GM19238 (cell line): Measurements from ENCODE around the gene POF1B.
"Not testable (repeated sequence)": the region's sequence is repeated elsewhere in the genome, so short reads cannot be mapped to it uniquely, and the experiment has no call there.

Experiments
- DNase-seq: peaks from one replicate; pipeline ENCODE4 v3.0.0; 2011; ENCODE audit warnings: low spot score; ENCODE audit not compliant: insufficient read length

The POF1B gene, protein sequence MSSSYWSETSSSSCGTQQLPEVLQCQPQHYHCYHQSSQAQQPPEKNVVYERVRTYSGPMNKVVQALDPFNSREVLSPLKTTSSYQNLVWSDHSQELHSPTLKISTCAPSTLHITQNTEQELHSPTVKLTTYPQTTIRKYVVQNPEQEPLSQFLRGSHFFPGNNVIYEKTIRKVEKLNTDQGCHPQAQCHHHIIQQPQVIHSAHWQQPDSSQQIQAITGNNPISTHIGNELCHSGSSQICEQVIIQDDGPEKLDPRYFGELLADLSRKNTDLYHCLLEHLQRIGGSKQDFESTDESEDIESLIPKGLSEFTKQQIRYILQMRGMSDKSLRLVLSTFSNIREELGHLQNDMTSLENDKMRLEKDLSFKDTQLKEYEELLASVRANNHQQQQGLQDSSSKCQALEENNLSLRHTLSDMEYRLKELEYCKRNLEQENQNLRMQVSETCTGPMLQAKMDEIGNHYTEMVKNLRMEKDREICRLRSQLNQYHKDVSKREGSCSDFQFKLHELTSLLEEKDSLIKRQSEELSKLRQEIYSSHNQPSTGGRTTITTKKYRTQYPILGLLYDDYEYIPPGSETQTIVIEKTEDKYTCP

DNA sequence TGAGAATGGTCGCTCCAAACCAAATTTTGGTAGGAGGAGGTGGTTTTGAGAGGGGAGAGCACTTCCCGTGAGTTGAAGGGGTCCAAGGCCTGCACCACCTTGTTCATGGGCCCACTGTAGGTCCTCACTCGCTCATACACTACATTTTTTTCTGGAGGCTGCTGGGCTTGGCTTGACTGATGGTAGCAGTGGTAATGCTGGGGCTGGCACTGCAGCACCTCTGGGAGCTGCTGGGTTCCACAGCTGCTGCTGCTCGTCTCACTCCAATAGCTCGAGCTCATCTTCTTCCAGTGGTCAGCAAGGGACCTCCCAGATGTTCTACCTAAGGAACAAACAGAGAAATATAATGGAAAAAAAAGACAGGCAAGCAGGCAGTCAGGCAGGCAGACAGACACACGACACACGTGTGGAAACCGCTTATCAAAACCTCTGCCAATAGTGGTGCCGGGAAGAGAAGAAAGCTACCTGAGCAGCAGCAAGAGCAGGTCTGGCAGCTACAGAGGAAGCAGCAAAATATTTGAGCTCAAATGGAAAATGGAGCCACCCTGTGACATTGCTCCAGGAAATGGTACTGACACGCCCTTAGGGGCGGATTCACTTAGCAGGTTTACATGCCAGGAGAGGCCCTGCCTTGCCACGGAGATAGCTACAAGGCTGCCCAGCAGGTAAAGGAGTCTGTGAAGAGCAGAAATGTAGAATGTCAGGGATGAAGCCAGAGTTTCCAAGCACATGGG, at the start of gene POF1B:
Gene POF1B (minus strand): TSS at position 492 of the 734 bp plus-strand sequence. CDS start 211 bp downstream, at position 281.
- DNase-seq: no peak

DNA sequence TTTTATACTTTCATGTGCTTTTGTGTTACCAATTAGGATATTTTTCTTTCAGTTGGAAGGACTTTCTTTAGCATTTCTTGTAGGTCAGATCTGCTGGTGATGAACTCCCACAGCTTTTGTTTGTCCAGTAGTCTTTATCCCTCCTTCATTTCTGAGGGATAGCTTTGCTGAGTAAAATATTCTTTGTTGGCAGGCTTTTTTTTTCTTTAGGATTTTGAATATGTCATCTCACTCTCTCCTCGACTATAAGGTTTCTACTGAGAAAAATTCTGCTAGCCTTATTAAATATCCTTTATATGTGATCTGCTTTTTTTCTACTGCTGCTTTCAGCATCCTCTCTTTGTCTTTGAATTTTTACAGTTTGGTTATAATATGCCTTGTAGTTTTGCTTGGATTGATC, 49.6 kb upstream of the POF1B start:
- no peak for DNase-seq

DNA sequence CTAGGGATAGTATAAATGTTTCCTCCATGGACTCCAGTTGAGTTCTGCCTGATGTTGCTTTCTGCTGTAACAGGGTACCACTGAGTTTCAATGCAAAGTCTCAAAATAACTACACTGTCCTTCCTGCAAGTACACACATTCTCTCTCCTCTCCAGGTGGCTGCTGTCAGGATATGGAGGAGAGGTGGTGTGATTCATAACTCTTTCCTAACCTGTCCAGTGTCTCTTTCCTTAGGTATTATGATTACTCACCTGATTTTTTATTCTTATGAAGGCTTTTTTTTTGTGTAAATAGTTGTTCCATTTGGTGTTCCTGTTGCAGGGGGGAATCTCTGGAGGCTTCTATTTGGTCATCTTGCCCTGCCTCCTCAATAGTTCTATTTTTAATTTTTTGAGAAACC, 39.8 kb upstream of the POF1B start:
- no peak for DNase-seq

DNA sequence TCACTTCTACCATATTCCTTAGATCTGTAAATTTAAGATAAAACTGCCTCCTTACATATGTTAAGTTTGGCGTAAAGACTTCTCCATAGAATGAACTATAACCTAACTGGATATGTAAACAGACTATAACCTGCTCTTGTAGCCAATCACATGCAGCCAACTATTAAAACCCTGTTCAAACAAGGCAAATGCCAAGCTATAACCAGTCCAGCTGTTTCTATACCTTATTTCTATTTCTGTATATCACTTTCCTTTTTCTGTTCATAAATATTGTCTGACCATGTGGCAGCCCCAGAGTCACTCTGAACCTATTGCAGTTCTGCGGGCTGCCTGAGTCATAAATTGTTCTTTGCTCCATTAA, 12.4 kb upstream of the POF1B start:
- DNase-seq: no peak

DNA sequence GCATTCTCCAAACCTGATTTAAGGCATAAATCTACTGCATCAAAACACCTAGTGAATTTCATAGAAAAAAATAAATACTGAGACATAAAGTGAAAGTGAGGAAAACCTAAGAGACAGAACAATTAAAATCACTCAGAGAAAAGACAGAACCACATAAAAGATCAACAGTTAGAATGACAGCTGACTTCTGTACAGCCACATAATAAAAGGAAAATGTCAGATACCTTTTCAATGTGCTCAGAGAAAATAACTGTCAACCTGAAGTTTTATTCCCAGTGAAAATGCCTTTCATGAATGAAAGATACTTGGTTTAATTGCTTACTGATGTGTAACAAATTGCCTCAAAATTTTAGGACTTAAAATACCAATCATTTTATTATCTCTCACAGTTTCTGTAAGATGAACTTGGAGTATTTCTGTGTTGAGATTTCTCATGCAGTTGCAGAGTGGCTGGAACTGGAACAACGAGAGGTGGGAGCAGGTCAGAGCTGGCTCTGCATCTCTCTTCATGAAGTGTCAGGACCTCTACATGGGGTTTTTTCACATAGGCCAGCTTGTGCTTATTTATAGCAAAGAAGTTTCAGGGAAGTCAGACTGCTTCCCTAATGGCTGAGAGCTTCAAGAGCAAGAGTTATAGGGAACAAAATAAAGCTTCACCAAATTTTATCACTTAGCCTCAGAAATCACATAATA, 11.9 kb upstream of the POF1B start:
- DNase-seq: no peak

DNA sequence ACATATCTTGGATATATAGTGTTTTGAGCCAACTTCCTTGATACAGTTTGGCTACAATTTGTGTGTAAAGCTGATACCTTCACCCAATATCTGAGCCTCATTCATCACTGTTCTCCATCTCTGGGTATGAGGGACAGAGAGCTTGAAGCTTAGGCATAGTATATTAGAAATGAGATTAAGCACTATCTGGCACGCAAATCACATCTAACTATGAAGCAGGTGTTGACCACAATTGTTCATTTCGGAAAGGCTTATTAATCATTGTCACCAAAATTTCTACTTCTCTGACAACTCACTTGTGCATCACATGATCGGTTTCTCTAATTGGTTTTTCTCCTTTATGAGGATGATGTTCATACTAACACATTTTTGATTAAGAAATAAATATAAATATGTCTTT, 2.1 kb upstream of the POF1B start:
- DNase-seq: no peak

DNA sequence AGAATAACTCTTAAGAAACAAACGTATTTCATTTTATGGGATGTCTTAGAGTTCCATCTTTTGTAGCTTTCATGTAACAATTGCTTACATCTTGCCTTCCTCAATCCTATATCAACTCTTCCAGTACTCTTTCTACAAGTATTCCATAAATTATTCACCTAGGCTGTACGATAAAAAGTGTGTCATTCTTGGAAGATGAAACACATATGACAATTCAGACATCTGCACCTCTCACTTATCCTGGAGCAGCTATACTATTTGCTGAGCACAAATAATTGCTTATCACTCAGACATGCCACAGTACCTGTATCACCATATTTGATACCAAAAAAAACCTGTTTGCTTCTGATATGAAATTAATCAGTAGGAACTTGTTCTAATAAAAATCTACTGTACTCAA, 1.0 kb downstream of the POF1B start:
- DNase-seq: no peak

DNA sequence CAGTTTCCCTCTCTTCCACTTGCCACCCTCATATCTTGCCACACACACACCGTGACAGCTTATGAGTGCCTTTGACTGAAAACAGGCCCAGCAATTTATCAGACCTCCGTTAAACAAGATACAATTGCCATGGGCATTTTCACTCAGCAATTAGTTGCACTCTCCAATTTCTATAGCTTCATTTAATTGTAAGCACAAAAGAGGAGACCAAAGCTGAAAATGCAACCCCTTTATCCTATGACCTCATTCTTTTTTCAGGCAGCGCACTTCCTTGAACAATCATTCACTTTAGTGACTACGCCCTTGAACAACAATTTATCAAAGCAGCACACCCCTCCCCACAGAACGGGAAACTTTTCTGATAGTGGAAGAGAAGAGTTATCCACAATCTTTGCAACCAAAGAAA, 4.1 kb downstream of the POF1B start:
- DNase-seq: no peak

DNA sequence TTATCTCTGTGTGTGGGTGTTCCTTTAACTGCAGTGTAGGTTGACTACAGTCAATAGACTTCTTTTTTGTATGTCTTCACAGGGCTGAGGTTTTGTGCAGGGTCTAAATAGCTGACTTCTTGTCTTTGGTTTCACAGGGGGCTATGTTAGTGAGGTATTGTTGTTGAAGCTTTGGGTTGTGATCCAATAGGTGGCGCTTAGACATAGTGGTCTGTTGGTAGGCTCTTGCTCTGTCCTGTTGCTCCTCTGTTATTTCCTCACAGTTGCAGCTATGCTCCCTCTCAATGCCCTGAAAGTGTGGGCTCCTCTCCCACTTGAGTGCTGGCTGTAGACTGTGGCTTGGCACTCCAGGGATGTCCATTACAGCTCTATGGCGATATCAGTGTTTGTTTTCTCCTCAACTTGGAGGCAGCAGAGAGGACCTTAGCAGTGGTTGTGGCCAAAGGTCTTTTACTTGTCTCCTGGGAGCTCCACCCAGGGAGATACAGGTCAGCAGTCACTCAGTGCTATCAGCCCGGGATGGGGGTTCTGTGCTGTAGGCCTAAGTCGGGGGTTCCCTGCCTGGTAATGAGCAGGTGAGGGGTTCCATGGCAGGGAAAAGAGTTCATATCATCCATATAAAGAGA, 14.0 kb downstream of the POF1B start:
- DNase-seq: no peak

DNA sequence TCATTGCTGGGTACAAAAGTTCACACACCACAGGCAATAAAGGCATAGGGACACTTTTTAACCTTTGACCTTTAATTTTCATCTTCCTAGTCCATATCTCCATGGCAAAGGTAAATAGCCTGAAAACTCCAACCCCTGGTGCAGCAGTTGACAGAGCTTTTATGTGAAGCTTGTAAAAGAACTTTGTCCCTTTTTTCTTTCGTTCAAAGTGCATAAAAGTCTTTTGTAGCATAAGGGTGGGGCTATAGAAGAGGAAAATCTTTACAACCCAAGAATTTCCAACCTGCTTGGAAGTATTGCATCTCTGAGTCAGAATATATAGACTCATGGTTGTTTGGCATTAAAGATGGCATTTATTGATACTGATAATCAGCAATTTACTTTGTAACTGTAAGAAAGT, 20.4 kb downstream of the POF1B start:
- DNase-seq: no peak

DNA sequence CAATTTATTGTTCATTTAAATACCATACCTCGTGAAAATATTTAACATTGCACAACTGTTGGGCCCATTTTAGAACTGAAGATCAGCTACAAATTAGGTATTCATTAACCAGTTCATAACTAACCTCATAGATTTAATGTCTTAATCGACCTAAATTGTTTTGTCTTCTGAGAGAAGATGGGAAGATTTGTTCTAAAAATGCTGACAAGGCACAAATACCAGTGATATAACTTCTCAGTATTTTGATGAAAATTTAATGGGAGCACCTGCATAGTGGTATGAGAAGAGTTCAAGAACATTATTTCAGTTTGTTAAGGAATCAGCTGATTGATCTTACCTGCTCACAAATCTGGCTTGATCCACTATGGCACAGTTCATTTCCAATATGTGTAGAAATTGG, 33.9 kb downstream of the POF1B start:
- no peak for DNase-seq

DNA sequence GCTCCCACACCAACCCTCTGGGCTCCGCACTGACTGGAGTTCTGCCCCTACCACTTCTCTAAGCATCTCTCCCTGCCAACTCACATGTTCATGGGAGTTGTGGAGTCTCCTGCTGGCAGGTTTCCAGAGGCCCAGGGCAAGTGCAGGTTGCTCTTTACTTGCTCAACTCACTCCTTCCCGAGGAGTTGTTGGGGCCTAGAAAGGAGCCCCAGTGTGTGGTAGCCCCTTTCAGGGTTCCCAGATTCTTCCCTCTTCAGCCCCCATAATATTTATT, 52.5 kb downstream of the POF1B start:
- DNase-seq: no peak

DNA sequence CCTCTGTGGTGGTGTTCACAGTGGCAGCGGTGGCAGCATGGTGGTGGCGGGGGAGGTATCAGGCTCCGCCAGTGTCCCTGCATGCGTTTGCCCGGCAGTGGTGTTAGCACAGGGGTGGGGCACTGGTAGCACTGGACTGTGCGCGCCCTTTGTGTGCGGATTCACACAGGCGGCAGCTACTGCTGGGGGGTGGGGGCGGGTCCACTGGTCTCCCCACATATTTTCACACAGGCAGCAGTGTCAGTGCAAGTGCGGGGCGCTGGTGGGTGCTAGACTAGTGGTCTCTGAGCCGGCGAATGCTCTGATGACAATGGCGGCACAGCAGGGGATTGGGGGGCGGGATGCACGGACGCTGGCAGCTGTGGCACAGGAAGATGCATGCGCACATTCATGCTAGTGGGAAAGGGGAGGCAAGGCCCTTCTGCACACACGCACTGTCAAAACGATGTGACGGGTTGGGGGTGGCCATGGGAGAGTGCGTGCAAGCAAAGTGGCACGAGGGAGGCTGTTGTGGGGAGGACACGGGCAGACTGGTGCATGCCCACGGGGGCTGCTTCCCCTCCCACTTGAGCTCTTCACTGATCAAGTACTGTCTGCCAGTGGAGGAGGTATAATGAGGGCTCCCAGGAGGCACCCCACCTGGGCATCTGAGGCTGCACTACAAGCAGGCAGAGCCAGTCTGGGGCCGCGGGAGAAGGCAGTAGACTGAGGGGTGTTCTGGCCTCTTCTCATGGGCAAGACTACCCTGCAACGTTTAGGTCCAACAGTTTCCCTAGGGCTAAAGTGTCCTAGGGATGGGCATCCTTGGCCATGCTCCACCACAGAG, 53.0 kb downstream of the POF1B start:
- no peak for DNase-seq

DNA sequence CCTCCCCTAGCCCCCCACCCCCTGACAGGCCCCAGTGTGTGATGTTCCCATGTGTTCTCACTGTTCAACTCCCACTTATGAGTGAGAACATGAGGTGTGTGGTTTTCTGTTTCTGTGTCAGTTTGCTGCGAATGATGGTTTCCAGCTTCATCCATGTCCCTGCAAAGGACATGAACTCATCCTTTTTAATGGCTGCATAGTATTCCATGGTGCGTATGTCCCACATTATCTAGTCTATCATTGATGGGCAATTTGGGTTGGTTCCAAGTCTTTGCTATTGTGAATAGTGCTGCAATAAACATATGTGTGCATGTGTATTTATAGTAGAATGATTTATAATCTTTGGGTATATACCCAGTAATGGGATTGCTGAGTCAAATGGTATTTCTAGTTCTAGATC, 68.1 kb downstream of the POF1B start:
- not testable (repeated sequence) for DNase-seq

DNA sequence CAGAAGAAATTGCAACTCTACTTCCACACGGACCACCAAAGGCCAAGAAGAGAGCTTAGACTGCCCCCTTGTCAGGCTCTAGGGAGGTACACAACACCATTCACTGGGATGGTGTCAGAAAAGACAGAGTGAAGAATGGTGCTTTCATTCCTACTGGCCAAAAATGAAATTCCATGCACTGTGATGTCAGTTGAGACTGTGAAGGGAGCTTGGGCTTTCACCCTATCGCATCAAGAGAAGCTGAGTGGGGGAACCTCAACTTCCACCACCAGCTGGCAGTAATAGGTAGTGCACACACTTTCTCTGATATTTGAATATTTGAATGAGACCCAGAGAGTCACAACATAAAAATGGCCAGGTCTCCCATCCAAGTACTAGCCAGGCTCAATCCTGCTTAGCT, 69.7 kb downstream of the POF1B start:
- DNase-seq: no peak

DNA sequence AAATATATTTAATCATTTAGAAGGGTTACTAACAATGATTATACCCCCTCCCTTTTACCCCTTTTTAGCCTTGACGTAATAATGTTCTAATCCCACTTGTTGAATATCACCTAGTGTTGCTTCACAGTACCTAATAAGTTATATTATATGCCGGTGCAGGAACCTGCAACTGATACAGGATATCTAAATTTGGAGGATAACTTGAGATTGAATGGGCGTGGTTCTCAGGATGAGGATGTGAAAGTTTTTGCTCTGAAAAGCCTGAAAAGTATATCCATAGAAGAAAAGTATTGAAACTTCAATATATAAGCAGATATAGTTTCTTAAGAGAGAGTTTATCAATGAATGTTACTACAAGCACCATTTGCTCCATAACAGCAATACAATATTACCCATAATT, 75.9 kb downstream of the POF1B start:
- DNase-seq: no peak

DNA sequence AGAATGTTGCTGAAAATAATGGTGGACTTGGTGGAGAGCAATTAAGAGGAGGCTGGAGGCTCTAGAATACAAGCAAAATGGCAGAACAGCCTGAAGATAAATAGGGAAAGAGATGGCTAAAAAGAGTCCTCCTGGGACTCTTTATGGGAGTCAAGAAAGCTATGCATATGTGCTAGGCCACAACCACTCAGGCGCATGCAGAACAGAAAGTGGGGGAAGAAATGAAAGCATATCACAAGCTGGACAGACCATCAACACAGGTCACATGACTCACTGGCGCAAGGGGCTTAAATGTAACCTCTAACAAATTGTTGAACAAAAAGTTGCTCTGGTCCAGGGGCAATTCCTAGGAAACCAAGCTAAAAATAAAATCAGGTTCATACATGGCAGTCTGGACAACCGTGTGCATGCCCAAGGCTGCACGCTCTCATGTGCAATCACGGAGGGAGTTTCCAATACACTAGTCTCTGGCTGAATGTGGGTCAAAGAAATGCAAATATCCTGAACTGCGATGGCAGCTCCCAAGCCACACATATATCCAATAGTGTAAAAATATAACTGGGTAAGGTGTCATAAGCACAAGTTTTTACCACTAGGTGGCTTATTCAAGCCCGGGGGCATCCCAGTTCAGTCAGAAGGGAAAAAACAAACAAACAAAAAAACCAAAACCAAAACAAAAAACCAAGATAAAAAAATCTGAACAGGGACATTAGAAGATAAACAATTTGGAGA, 90.3 kb downstream of the POF1B start:
- DNase-seq: no peak

DNA sequence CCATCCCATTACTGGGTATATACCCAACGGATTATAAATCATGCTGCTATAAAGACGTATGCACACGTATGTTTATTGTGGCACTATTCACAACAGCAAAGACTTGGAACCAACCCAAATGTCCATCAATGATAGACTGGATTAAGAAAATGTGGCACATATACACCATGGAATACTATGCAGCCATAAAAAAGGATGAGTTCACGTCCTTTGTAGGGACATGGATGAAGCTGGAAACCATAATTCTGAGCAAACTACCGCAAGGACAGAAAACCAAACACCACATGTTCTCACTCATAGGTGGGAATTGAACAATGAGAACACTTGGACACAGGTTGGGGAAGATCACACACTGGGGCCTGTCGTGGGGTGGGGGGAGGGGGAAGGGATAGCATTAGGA, 94.2 kb downstream of the POF1B start:
- not testable (repeated sequence) for DNase-seq

DNA sequence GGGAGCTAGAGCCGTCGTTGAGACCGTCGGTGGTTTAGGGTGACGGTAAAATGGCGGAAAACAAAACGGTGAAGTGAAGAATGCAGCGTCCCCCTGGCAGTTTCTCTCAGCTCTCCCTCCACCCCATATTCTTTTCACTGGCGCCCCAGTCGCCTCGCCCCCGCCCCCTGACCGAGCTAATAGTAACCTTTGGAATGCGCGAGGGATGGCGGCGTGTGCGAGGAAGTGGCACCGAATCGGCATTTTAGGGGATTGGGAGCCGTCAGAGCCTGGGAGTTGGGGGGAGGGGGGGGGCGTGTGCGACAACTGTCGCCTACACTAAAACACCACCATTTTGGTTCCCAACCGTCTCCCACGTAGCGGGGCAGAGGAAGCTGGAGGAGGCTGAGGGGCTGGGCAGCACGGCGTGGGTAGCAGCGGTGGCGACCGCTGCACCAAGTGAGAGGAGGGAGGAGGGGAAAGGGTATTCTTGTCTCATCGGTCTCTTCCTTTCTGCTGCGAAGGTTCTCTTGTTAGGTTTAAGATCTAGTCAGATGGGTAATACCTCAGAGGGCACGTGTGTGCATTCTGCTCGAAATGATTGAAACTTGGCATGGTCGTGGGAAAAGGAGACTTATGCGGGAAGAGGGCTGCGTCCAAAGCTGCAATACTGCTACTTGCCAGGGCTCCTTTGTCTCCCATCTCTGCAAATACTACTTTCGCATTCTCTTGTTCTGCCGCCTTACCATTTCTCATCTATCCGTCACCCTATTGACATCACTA, 134.8 kb downstream of the POF1B start:
- no peak for DNase-seq
